Measurements from ENCODE around the gene VSIG4. TPM values are rescaled to one million over a fixed set of nuclear protein-coding genes. Genes with fewer than 3 reads are reported as not detected.

Gene VSIG4
- total and polyA plus RNA-seq, 2 of the 13 experiments (the other 11 are each of a cell fraction or from before 2014, with no cell fraction given): not detected

DNA sequence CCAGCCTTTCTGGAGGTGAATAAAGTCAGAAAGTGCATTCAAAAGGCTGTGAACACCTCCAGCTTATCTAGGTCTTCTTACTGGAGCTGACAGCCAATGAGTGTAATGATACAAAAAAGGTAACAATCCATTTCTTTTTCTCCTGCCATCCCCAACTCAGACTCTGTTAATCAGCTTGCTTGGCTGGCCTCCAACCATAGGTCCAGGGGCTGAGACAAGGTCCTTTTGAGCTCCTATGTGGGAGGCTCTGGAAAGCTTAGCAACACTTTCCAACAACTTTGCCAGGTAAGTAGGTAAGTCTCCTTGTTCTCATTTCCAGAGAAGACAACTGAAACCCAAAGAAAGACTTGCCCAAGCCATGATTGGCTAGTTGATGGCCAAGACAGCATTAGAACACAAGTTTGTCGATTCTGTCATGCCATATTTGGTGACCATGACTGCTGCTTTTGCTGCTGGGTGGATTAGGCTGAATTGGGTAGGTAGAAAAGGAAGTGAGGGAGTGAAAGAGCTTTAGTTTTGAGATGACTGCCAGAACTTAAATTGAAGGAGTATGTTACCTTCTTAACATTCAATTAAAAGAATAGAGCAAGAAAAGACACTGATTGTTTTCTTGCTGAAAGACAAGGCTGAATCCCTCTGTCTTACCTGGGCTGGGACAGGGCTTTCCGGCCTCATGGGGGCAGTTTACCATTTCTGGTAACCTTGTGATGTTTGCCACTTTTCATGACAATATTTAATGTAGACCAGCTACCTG lies 22.8 kb downstream of the VSIG4 start (continued):
- TF ChIP-seq JUN (CRISPR knock-in tag; IDR thresholded peaks at IDR 0.05): no peak
- TF ChIP-seq, protein P1, sequence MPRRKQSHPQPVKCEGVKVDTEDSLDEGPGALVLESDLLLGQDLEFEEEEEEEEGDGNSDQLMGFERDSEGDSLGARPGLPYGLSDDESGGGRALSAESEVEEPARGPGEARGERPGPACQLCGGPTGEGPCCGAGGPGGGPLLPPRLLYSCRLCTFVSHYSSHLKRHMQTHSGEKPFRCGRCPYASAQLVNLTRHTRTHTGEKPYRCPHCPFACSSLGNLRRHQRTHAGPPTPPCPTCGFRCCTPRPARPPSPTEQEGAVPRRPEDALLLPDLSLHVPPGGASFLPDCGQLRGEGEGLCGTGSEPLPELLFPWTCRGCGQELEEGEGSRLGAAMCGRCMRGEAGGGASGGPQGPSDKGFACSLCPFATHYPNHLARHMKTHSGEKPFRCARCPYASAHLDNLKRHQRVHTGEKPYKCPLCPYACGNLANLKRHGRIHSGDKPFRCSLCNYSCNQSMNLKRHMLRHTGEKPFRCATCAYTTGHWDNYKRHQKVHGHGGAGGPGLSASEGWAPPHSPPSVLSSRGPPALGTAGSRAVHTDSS (CRISPR knock-in tag; conservative IDR thresholded peaks at IDR 0.05): no peak
- TF ChIP-seq, protein P2, sequence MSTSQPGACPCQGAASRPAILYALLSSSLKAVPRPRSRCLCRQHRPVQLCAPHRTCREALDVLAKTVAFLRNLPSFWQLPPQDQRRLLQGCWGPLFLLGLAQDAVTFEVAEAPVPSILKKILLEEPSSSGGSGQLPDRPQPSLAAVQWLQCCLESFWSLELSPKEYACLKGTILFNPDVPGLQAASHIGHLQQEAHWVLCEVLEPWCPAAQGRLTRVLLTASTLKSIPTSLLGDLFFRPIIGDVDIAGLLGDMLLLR (CRISPR knock-in tag; IDR thresholded peaks at IDR 0.05): no peak
- TF ChIP-seq, protein P3, sequence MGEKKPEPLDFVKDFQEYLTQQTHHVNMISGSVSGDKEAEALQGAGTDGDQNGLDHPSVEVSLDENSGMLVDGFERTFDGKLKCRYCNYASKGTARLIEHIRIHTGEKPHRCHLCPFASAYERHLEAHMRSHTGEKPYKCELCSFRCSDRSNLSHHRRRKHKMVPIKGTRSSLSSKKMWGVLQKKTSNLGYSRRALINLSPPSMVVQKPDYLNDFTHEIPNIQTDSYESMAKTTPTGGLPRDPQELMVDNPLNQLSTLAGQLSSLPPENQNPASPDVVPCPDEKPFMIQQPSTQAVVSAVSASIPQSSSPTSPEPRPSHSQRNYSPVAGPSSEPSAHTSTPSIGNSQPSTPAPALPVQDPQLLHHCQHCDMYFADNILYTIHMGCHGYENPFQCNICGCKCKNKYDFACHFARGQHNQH (CRISPR knock-in tag; IDR thresholded peaks at IDR 0.05): no peak
- no peak for TF ChIP-seq XRCC5 (optimal IDR thresholded peaks at IDR 0.05; ENCODE audit: low read length)
- no peak for TF ChIP-seq ZNF20 (CRISPR knock-in tag; IDR thresholded peaks at IDR 0.05)
- TF ChIP-seq ZNF569 (CRISPR knock-in tag; IDR thresholded peaks at IDR 0.05; ENCODE audit: borderline replicate concordance): no peak
- no peak for TF ChIP-seq JARID2 (CRISPR knock-in tag; IDR thresholded peaks at IDR 0.05; ENCODE audit: insufficient replicate concordance)

All from HepG2 (cell line).